GM12878 (cell line): ENCODE results near the gene ACSM6.

Experiments
- CHD2 ChIP-seq: IDR thresholded peaks from 2 replicates; pipeline ENCODE4 v1.6.1; 2011; ENCODE audit warnings: low read depth, low read length, improper control_type of control experiment, borderline replicate concordance
- CREM ChIP-seq: IDR thresholded peaks from 2 replicates; pipeline ENCODE4 v1.6.1; 2014; ENCODE audit warnings: antibody characterized with exemption, low read depth
- CTCF ChIP-seq, 3 experiments: IDR thresholded peaks in 2 of 3; conservative IDR thresholded peaks in 1 of 3; 2 replicates each; pipeline ENCODE4 v1.5.1; 2011; ENCODE audit warnings: low read depth in 3 of 3, low read length in 3 of 3, mild to moderate bottlenecking in 3 of 3, control low read depth in 2 of 3, moderate library complexity in 2 of 3, inconsistent platforms in 1 of 3, mixed read lengths in 1 of 3; ENCODE audit not compliant: control insufficient read depth in 2 of 3, insufficient read depth in 1 of 3; ENCODE audit errors: extremely low read depth in 1 of 3
- EED ChIP-seq: sonication (generic); IDR thresholded peaks from 2 replicates; pipeline ENCODE4 v1.6.1; 2016; ENCODE audit warnings: antibody characterized with exemption, low read depth
- FOXM1 ChIP-seq: IDR thresholded peaks from 2 replicates; pipeline ENCODE4 v1.6.1; 2012; ENCODE audit warnings: low read depth, mild to moderate bottlenecking, inconsistent platforms, low read length, moderate library complexity
- RAD51 ChIP-seq: fragments of 450-650 bp; IDR thresholded peaks from 2 replicates; pipeline ENCODE4 v1.6.1; 2016; ENCODE audit warnings: moderate library complexity, mild to moderate bottlenecking, inconsistent platforms
- RBBP5 ChIP-seq: fragments of 200-600 bp; sonication (generic); conservative IDR thresholded peaks from 2 replicates; pipeline ENCODE4 v1.6.1; 2016
- SMC3 ChIP-seq: IDR thresholded peaks from 2 replicates; pipeline ENCODE4 v1.6.1; 2011; ENCODE audit warnings: low read length, improper control_type of control experiment, borderline replicate concordance
- TF ChIP-seq, protein P1 (sequence below): IDR thresholded peaks from 2 replicates; pipeline ENCODE4 v1.6.1; 2011; ENCODE audit warnings: mild to moderate bottlenecking, low read depth, low read length, moderate library complexity; ENCODE audit not compliant: insufficient replicate concordance
- TF ChIP-seq, protein P2 (sequence below): IDR thresholded peaks from 2 replicates; pipeline ENCODE4 v1.6.1; 2011; ENCODE audit warnings: low read depth, mild to moderate bottlenecking, low read length, moderate library complexity, borderline replicate concordance; ENCODE audit errors: extremely low read depth

DNA sequence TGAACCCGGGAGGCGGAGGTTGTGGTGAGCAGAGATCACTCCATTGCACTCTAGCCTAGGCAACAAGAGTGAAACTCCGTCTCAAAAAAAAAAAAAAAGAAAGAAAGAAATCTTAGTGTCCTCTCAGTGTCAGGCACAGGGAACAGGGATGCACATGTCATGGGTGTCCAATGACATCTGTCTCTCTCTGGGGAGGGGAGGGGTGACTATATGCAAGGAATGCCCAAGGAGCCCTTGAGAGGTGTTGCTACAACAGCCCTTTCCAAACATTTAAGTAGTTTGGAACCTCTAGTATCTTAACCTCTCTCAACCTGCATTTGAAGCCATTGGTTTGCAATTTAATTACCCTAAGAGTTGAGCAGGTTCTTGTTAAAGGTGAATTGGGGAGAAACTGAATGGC is 67.9 kb downstream of the ACSM6 start:
- TF ChIP-seq FOXM1 = no peak
- TF ChIP-seq CREM = no peak
- TF ChIP-seq EED = no peak
- TF ChIP-seq, protein P1, sequence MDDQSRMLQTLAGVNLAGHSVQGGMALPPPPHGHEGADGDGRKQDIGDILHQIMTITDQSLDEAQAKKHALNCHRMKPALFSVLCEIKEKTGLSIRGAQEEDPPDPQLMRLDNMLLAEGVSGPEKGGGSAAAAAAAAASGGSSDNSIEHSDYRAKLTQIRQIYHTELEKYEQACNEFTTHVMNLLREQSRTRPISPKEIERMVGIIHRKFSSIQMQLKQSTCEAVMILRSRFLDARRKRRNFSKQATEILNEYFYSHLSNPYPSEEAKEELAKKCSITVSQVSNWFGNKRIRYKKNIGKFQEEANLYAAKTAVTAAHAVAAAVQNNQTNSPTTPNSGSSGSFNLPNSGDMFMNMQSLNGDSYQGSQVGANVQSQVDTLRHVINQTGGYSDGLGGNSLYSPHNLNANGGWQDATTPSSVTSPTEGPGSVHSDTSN = no peak
- TF ChIP-seq, protein P2, sequence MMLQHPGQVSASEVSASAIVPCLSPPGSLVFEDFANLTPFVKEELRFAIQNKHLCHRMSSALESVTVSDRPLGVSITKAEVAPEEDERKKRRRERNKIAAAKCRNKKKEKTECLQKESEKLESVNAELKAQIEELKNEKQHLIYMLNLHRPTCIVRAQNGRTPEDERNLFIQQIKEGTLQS = no peak
- TF ChIP-seq CHD2 = no peak
- TF ChIP-seq CTCF (IDR thresholded peaks at IDR 0.05 in 2 of 3, conservative IDR thresholded peaks at IDR 0.05 in 1 of 3; ENCODE audit: control insufficient read depth in 2 of 3, extremely low read depth in 1 of 3, insufficient read depth in 1 of 3, low read depth in 3 of 3, low read length in 3 of 3) = no peak
- TF ChIP-seq SMC3 = no peak
- TF ChIP-seq RBBP5 = no peak
- TF ChIP-seq RAD51 = no peak
